Astrocyte (in vitro differentiated cells and primary cell): Measurements from ENCODE around the gene TSSK3. TPM values are rescaled to one million over a fixed set of nuclear protein-coding genes. Genes with fewer than 3 reads are reported as not detected.

Experiments used
- DNase-seq: peaks from one replicate; pipeline ENCODE4 v3.0.0-alpha.2; 2010; ENCODE audit warnings: low read depth
- FAIRE-seq: peaks from 2 replicates; lab custom pipeline; 2011; peaks lifted over from hg19 to GRCh38; lab: Jason Lieb, UNC
- H2AFZ ChIP-seq: 2 replicates; pipeline ENCODE4 v1.6.0; 2012; ENCODE audit warnings: low read depth, low read length, inconsistent platforms
- H3K27ac ChIP-seq: 2 replicates; pipeline ENCODE4 v1.5.1; 2011; ENCODE audit warnings: low read depth, low read length, inconsistent platforms
- H3K27me3 ChIP-seq: 2 replicates; pipeline ENCODE4 v1.6.0; 2011; ENCODE audit warnings: low read length, inconsistent platforms; ENCODE audit not compliant: insufficient read depth
- H3K36me3 ChIP-seq: 2 replicates; pipeline ENCODE4 v1.5.1; 2011; ENCODE audit warnings: low read length, inconsistent platforms; ENCODE audit not compliant: insufficient read depth
- H3K4me1 ChIP-seq: 2 replicates; pipeline ENCODE4 v1.5.1; 2011; ENCODE audit warnings: low read length, inconsistent platforms; ENCODE audit not compliant: insufficient read depth
- H3K4me2 ChIP-seq: 2 replicates; pipeline ENCODE4 v1.6.0; 2012; ENCODE audit warnings: low read length, inconsistent platforms
- H3K4me3 ChIP-seq: 2 replicates; pipeline ENCODE4 v1.5.1; 2011; ENCODE audit warnings: low read depth, mild to moderate bottlenecking, low read length, inconsistent platforms; ENCODE audit not compliant: insufficient read depth
- H3K79me2 ChIP-seq: 2 replicates; pipeline ENCODE4 v1.6.0; 2012; ENCODE audit warnings: mild to moderate bottlenecking, low read length, inconsistent platforms; ENCODE audit not compliant: insufficient read depth
- H3K9ac ChIP-seq: 2 replicates; pipeline ENCODE4 v1.6.0; 2012; ENCODE audit warnings: mild to moderate bottlenecking, low read length, inconsistent platforms
- H3K9me3 ChIP-seq: 2 replicates; pipeline ENCODE4 v1.5.1; 2012; ENCODE audit warnings: low read depth, mild to moderate bottlenecking, low read length, inconsistent platforms; ENCODE audit not compliant: insufficient read depth
- H4K20me1 ChIP-seq: 2 replicates; pipeline ENCODE4 v1.6.0; 2012; ENCODE audit warnings: low read length, inconsistent platforms; ENCODE audit not compliant: insufficient read depth
- H3K27ac Mint-ChIP-seq: one replicate; pipeline ENCODE4 v1.8.0; 2021; ENCODE audit warnings: mild to moderate bottlenecking, mixed read lengths; ENCODE audit not compliant: unreplicated experiment
- H3K27me3 Mint-ChIP-seq: one replicate; pipeline ENCODE4 v1.8.0; 2021; ENCODE audit warnings: low read depth, mixed read lengths; ENCODE audit not compliant: unreplicated experiment
- H3K36me3 Mint-ChIP-seq: one replicate; pipeline ENCODE4 v1.8.0; 2021; ENCODE audit warnings: low read depth, mixed read lengths; ENCODE audit not compliant: unreplicated experiment
- H3K4me1 Mint-ChIP-seq: one replicate; pipeline ENCODE4 v1.8.0; 2021; ENCODE audit warnings: low read depth, mixed read lengths; ENCODE audit not compliant: unreplicated experiment
- H3K4me3 Mint-ChIP-seq: one replicate; pipeline ENCODE4 v1.8.0; 2021; ENCODE audit warnings: mild to moderate bottlenecking, moderate library complexity, mixed read lengths; ENCODE audit not compliant: unreplicated experiment
- H3K9me3 Mint-ChIP-seq: one replicate; pipeline ENCODE4 v1.8.0; 2021; ENCODE audit warnings: mild to moderate bottlenecking, mixed read lengths; ENCODE audit not compliant: unreplicated experiment
- CTCF ChIP-seq: IDR thresholded peaks from 2 replicates; pipeline ENCODE4 v1.5.1; 2011; ENCODE audit warnings: low read depth, mild to moderate bottlenecking, inconsistent platforms, low read length, moderate library complexity; ENCODE audit not compliant: insufficient read depth
- EZH2 ChIP-seq: IDR thresholded peaks from 2 replicates; pipeline ENCODE4 v1.6.1; 2012; ENCODE audit warnings: mild to moderate bottlenecking, low read length, inconsistent platforms; ENCODE audit not compliant: insufficient read depth
- total RNA-seq: library from RNA; stranded (reverse); gene quantifications from 2 replicates; pipeline ENCODE4 v1.2.1, GENCODE V29; 2021

The TSSK3 gene
- total RNA-seq, 1 donor from 2014 or later = 0.32 TPM

- Histone ChIP-seq H4K20me1 (peaks cover 5% of the 10 kb centered on the region), H3K9me3 (no peaks in the 10 kb centered on the region), H3K4me1 (peaks cover 11% of the 10 kb centered on the region), H3K27me3 (no peaks in the 10 kb centered on the region), H3K79me2 (no peaks in the 10 kb centered on the region), H2AFZ (no peak overlapping the region), H3K36me3 (peaks cover 19% of the 10 kb centered on the region), H3K4me2 (no peak overlapping the region), H3K9ac (no peak overlapping the region), H3K27ac (no peak overlapping the region), H3K4me3 (no peak overlapping the region)
- no peak for FAIRE-seq
- Mint-ChIP-seq H3K9me3 (no peaks in the 10 kb centered on the region), H3K36me3 (peaks cover 24% of the 10 kb centered on the region), H3K27ac (peak overlapping the region; percentile 83), H3K27me3 (no peaks in the 10 kb centered on the region), H3K4me3 (peak overlapping the region; percentile 54), H3K4me1 (peaks cover 4% of the 10 kb centered on the region)
- no peak for DNase-seq
- no peak for TF ChIP-seq EZH2
- TF ChIP-seq CTCF = no peak
Observed at GRCh38 chr1:32365445-32365844, 3.1 kb downstream of the TSSK3 start.

- H3K9me3 Mint-ChIP-seq = no peaks in the 10 kb centered on the region
- Histone ChIP-seq H3K4me2 (no peak overlapping the region), H3K27ac (no peak overlapping the region), H3K4me3 (no peak overlapping the region), H4K20me1 (peaks cover 8% of the 10 kb centered on the region), H3K9me3 (no peaks in the 10 kb centered on the region), H3K4me1 (no peaks in the 10 kb centered on the region), H3K36me3 (peaks cover 33% of the 10 kb centered on the region), H3K27me3 (no peaks in the 10 kb centered on the region), H3K9ac (no peak overlapping the region), H3K79me2 (no peaks in the 10 kb centered on the region), H2AFZ (no peak overlapping the region)
- peaks cover 26% of the 10 kb centered on the region for H3K36me3 Mint-ChIP-seq
- TF ChIP-seq EZH2 (no peak), CTCF (no peak)
- no peaks in the 10 kb centered on the region for H3K4me1 Mint-ChIP-seq
- no peak for FAIRE-seq
- no peak for DNase-seq
- H3K27me3 Mint-ChIP-seq = no peaks in the 10 kb centered on the region
- no peak overlapping the region for H3K27ac Mint-ChIP-seq
- no peak overlapping the region for H3K4me3 Mint-ChIP-seq
Observed at GRCh38 chr1:32367912-32368635, 5.7 kb downstream of the TSSK3 start.

- DNase-seq = no peak
- no peaks in the 10 kb centered on the region for H3K4me1 Mint-ChIP-seq
- H3K4me3 ChIP-seq = no peak overlapping the region
Observed at GRCh38 chr1:32372149-32372756, 9.9 kb downstream of the TSSK3 start.

More at GRCh38 chr1:32372149-32372756, 9.9 kb downstream of the TSSK3 start:
- Mint-ChIP-seq H3K27ac (peak overlapping the region; percentile 69), H3K36me3 (peaks cover 26% of the 10 kb centered on the region), H3K4me3 (no peak overlapping the region), H3K9me3 (no peaks in the 10 kb centered on the region), H3K27me3 (no peaks in the 10 kb centered on the region)
- Histone ChIP-seq H3K4me1 (no peaks in the 10 kb centered on the region), H3K36me3 (peaks cover 50% of the 10 kb centered on the region), H3K79me2 (no peaks in the 10 kb centered on the region), H3K9ac (no peak overlapping the region), H2AFZ (no peak overlapping the region), H3K27ac (no peak overlapping the region), H3K27me3 (no peaks in the 10 kb centered on the region), H3K9me3 (no peaks in the 10 kb centered on the region), H3K4me2 (no peak overlapping the region), H4K20me1 (peaks cover 16% of the 10 kb centered on the region)
- no peak for FAIRE-seq
- TF ChIP-seq CTCF = no peak
- TF ChIP-seq EZH2 = no peak
